ENCODE results near the gene PEX5L.
"Not testable (repeated sequence)": the region's sequence is repeated elsewhere in the genome, so short reads cannot be mapped to it uniquely, and the experiment has no call there.

DNA sequence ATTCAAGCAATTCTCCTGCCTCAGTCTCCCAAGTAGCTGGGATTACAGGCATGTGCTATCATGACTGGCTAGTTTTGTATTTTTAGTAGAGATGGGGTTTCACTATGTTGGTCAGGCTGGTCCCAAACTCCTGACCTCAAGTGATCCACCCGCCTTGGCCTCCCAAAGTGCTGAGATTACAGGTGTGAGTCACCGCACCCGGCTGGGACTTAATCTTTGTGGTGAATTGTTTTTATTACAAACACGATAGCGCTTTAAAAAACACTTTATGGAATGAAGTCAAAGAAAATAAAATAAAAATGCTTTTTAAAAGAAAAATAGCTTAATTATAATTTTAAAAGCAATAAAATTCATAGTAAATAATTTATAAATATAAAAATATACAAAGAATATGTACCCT lies 253.9 kb downstream of the PEX5L start:
- TF ChIP-seq, protein P1, sequence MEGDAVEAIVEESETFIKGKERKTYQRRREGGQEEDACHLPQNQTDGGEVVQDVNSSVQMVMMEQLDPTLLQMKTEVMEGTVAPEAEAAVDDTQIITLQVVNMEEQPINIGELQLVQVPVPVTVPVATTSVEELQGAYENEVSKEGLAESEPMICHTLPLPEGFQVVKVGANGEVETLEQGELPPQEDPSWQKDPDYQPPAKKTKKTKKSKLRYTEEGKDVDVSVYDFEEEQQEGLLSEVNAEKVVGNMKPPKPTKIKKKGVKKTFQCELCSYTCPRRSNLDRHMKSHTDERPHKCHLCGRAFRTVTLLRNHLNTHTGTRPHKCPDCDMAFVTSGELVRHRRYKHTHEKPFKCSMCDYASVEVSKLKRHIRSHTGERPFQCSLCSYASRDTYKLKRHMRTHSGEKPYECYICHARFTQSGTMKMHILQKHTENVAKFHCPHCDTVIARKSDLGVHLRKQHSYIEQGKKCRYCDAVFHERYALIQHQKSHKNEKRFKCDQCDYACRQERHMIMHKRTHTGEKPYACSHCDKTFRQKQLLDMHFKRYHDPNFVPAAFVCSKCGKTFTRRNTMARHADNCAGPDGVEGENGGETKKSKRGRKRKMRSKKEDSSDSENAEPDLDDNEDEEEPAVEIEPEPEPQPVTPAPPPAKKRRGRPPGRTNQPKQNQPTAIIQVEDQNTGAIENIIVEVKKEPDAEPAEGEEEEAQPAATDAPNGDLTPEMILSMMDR (IDR thresholded peaks at IDR 0.05; ENCODE audit: poor library complexity): not testable (repeated sequence)
- TF ChIP-seq EZH2 (IDR thresholded peaks at IDR 0.05; ENCODE audit: borderline replicate concordance): not testable (repeated sequence)
